Astrocyte (in vitro differentiated cells and primary cell): ENCODE results near the gene GUK1. TPM values are rescaled to one million over a fixed set of nuclear protein-coding genes. Genes with fewer than 3 reads are reported as not detected.

Experiments used
- DNase-seq: peaks from one replicate; pipeline ENCODE4 v3.0.0-alpha.2; 2010; ENCODE audit warnings: low read depth
- FAIRE-seq: peaks from 2 replicates; lab custom pipeline; 2011; peaks lifted over from hg19 to GRCh38; lab: Jason Lieb, UNC
- H2AFZ ChIP-seq: 2 replicates; pipeline ENCODE4 v1.6.0; 2012; ENCODE audit warnings: low read depth, low read length, inconsistent platforms
- H3K27ac ChIP-seq: 2 replicates; pipeline ENCODE4 v1.5.1; 2011; ENCODE audit warnings: low read depth, low read length, inconsistent platforms
- H3K27me3 ChIP-seq: 2 replicates; pipeline ENCODE4 v1.6.0; 2011; ENCODE audit warnings: low read length, inconsistent platforms; ENCODE audit not compliant: insufficient read depth
- H3K36me3 ChIP-seq: 2 replicates; pipeline ENCODE4 v1.5.1; 2011; ENCODE audit warnings: low read length, inconsistent platforms; ENCODE audit not compliant: insufficient read depth
- H3K4me1 ChIP-seq: 2 replicates; pipeline ENCODE4 v1.5.1; 2011; ENCODE audit warnings: low read length, inconsistent platforms; ENCODE audit not compliant: insufficient read depth
- H3K4me2 ChIP-seq: 2 replicates; pipeline ENCODE4 v1.6.0; 2012; ENCODE audit warnings: low read length, inconsistent platforms
- H3K4me3 ChIP-seq: 2 replicates; pipeline ENCODE4 v1.5.1; 2011; ENCODE audit warnings: low read depth, mild to moderate bottlenecking, low read length, inconsistent platforms; ENCODE audit not compliant: insufficient read depth
- H3K79me2 ChIP-seq: 2 replicates; pipeline ENCODE4 v1.6.0; 2012; ENCODE audit warnings: mild to moderate bottlenecking, low read length, inconsistent platforms; ENCODE audit not compliant: insufficient read depth
- H3K9ac ChIP-seq: 2 replicates; pipeline ENCODE4 v1.6.0; 2012; ENCODE audit warnings: mild to moderate bottlenecking, low read length, inconsistent platforms
- H3K9me3 ChIP-seq: 2 replicates; pipeline ENCODE4 v1.5.1; 2012; ENCODE audit warnings: low read depth, mild to moderate bottlenecking, low read length, inconsistent platforms; ENCODE audit not compliant: insufficient read depth
- H4K20me1 ChIP-seq: 2 replicates; pipeline ENCODE4 v1.6.0; 2012; ENCODE audit warnings: low read length, inconsistent platforms; ENCODE audit not compliant: insufficient read depth
- H3K27ac Mint-ChIP-seq: one replicate; pipeline ENCODE4 v1.8.0; 2021; ENCODE audit warnings: mild to moderate bottlenecking, mixed read lengths; ENCODE audit not compliant: unreplicated experiment
- H3K27me3 Mint-ChIP-seq: one replicate; pipeline ENCODE4 v1.8.0; 2021; ENCODE audit warnings: low read depth, mixed read lengths; ENCODE audit not compliant: unreplicated experiment
- H3K36me3 Mint-ChIP-seq: one replicate; pipeline ENCODE4 v1.8.0; 2021; ENCODE audit warnings: low read depth, mixed read lengths; ENCODE audit not compliant: unreplicated experiment
- H3K4me1 Mint-ChIP-seq: one replicate; pipeline ENCODE4 v1.8.0; 2021; ENCODE audit warnings: low read depth, mixed read lengths; ENCODE audit not compliant: unreplicated experiment
- H3K4me3 Mint-ChIP-seq: one replicate; pipeline ENCODE4 v1.8.0; 2021; ENCODE audit warnings: mild to moderate bottlenecking, moderate library complexity, mixed read lengths; ENCODE audit not compliant: unreplicated experiment
- H3K9me3 Mint-ChIP-seq: one replicate; pipeline ENCODE4 v1.8.0; 2021; ENCODE audit warnings: mild to moderate bottlenecking, mixed read lengths; ENCODE audit not compliant: unreplicated experiment
- CTCF ChIP-seq: IDR thresholded peaks from 2 replicates; pipeline ENCODE4 v1.5.1; 2011; ENCODE audit warnings: low read depth, mild to moderate bottlenecking, inconsistent platforms, low read length, moderate library complexity; ENCODE audit not compliant: insufficient read depth
- EZH2 ChIP-seq: IDR thresholded peaks from 2 replicates; pipeline ENCODE4 v1.6.1; 2012; ENCODE audit warnings: mild to moderate bottlenecking, low read length, inconsistent platforms; ENCODE audit not compliant: insufficient read depth
- total RNA-seq: library from RNA; stranded (reverse); gene quantifications from 2 replicates; pipeline ENCODE4 v1.2.1, GENCODE V29; 2021

GUK1 gene
- total RNA-seq, 1 donor from 2014 or later: 214 TPM

GRCh38 chr1:228150461-228151179 is 10.5 kb downstream of the GUK1 start:
- Histone ChIP-seq H2AFZ (no peak overlapping the region), H3K27ac (no peak overlapping the region), H4K20me1 (peaks cover 45% of the 10 kb centered on the region), H3K27me3 (no peaks in the 10 kb centered on the region), H3K9ac (peak overlapping the region; percentile 27), H3K4me1 (peaks cover 22% of the 10 kb centered on the region), H3K4me2 (peak overlapping the region; percentile 25), H3K9me3 (no peaks in the 10 kb centered on the region), H3K4me3 (no peak overlapping the region), H3K36me3 (peaks cover 5% of the 10 kb centered on the region), H3K79me2 (peaks cover 33% of the 10 kb centered on the region)
- Mint-ChIP-seq H3K27me3 (no peaks in the 10 kb centered on the region), H3K9me3 (no peaks in the 10 kb centered on the region), H3K4me1 (peaks cover 2% of the 10 kb centered on the region), H3K36me3 (peaks cover 4% of the 10 kb centered on the region), H3K4me3 (no peak overlapping the region), H3K27ac (no peak overlapping the region)
- FAIRE-seq (no peak), DNase-seq (peak; percentile 74)
- TF ChIP-seq EZH2 (no peak), CTCF (no peak)

GRCh38 chr1:228151180-228151925 is 11.3 kb downstream of the GUK1 start:
- Histone ChIP-seq H4K20me1 (peaks cover 43% of the 10 kb centered on the region), H3K36me3 (peaks cover 4% of the 10 kb centered on the region), H3K79me2 (peaks cover 26% of the 10 kb centered on the region), H3K27me3 (no peaks in the 10 kb centered on the region), H3K4me2 (peak overlapping the region; percentile 25), H3K4me1 (peaks cover 22% of the 10 kb centered on the region), H3K9ac (peak overlapping the region; percentile 27), H2AFZ (no peak overlapping the region), H3K4me3 (no peak overlapping the region), H3K9me3 (no peaks in the 10 kb centered on the region), H3K27ac (no peak overlapping the region)
- TF ChIP-seq CTCF (no peak), EZH2 (no peak)
- H3K4me1 Mint-ChIP-seq: peaks cover 2% of the 10 kb centered on the region
- no peak overlapping the region for H3K27ac Mint-ChIP-seq
- H3K4me3 Mint-ChIP-seq: peak overlapping the region; percentile 40
- peaks cover 4% of the 10 kb centered on the region for H3K36me3 Mint-ChIP-seq
- FAIRE-seq (no peak), DNase-seq (no peak)
- no peaks in the 10 kb centered on the region for H3K27me3 Mint-ChIP-seq
- no peaks in the 10 kb centered on the region for H3K9me3 Mint-ChIP-seq
